NCI-H446 treated with DMSO at 0.1 percent for 48 hours (cell line): ENCODE data around the gene UBALD1.
"Not testable (repeated sequence)": the region's sequence is repeated elsewhere in the genome, so short reads cannot be mapped to it uniquely, and the experiment has no call there.

ENCODE experiments used
- DNase-seq: peaks from one replicate; lab custom pipeline; 2025; lab: John Stamatoyannopoulos, UW

The UBALD1 gene

GRCh38 chr16:4599037-4599436, 15.7 kb downstream of the UBALD1 start:
- DNase-seq = no peak

- no peak for DNase-seq
Measured at GRCh38 chr16:4597174-4597573, 17.5 kb downstream of the UBALD1 start.

DNA sequence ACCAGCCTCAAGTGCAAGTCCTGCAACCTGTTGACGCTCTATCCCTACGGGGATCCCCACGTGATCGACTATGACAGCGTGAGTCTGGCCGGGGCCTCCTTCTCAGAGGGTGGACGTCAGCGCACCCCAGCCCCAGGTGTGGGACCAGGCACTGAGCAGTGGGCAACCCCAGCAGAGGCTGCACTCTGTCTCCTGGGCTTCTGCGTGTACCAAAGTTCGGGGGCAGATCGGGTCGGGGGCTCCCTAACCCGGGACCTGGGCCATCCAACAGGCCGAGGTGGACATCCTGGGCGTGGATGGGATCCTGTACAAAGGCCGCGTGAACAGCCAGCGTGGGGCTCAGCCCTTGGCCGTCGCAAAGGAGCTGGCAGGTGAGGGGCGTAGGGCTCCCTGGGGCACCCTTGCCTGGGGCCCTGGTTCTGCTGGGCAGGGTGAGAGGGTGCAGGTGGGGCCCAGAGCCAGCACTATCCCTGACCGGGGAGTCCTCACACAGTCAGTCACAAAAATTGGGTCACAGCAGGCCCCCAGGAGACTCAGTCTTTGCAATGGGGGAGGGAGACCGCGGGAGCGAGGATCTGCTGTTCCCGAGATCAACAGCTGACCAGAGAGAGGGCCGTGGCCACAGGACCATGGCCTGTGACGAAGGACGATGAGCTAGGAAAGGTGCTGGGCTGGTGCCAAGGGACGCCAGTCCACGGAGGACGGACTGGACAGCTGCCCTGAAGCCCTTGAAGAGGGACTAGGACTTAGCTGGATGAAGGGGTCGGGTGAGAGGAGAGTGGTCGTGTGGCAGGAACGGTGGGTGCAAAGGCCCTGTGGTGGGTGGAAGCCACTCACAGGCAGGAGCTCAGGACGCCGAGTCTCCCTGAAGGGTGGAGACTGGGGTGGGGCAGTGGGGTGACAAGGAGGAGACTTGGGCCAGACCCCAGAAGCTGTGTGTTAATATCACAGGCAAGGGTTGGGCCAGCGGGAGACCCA, 20.0 kb downstream of the UBALD1 start:
- no peak for DNase-seq

- no peak for DNase-seq
Measured at GRCh38 chr16:4593086-4593485, 21.6 kb downstream of the UBALD1 start.

DNA sequence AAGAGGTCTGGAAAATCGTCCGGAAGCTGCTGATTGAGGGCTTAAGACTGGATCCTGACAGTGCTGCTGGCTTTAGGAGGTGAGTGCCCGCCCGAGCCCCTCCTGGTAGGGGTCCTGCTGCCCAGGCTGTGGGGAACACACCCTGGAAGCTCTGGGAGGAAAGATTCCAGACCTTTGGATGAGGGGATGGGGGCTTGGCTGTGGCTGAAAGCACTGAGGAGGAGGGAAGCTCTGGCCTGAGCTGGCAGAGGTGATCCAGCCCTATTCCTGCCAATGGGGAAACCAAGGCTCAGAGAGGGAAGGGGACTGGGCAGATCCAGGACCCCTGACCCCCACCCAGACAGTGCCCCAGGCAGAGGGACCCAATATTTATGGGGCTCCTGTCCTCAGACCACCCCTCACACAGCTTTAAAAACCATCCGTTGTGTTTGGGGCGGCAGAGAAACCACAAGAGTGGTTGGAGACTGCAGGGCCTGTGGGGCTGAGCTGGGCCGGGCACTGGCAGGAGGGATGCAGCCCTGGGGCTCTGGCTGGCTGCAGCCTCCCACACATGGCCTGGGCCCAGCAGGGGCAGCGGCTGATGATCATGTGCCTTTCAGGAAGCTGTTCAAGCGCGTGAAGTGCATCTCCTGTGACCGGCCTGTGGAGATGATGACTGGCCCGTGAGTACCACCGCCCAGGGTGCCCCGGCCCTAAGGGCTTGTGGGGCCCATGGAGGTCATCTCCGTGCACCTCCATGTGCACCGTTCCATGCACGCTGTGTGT, 22.8 kb downstream of the UBALD1 start:
- no peak for DNase-seq

DNA sequence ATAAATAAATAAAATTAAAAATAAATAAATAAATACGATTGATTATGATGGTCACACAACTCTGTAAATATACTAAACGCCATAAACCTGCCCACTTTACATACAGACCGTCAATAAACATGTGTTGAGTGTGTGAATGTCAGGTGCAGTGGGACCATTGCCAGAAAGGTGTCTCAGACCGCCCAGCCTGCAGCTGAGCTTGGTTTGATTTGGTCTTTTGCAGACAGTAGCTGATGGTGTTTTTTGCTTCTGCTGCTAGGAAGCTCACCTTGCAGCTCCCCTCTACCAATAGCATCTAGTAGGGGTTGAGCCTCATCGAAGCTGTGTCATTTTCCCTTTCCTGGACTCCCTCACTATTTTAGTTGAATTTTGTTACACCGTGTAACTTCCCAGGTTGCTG, 23.5 kb downstream of the UBALD1 start:
- DNase-seq = no peak

GRCh38 chr16:4588961-4589360, 25.7 kb downstream of the UBALD1 start:
- DNase-seq = no peak

- DNase-seq = no peak
Measured at GRCh38 chr16:4588386-4588785, 26.3 kb downstream of the UBALD1 start.

DNA sequence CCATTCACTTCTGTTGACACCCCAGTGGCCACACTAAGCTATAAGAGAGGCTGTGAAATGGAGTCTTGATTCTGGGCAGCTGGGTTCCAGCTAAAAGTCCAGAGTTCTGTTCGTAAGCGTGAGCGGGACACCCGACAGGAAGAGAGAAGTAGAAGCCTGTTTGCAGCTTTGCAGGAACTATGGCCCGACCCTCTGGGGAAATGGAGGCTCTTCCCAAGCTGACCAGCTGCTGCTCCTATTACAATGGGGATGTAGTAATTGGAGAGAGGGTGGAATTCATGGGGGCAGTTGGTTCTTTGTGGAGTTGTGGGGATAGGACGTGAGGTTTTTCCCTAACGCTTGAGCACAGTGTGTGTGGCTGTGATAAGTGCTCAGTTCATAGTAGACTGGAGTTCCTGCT, 28.4 kb downstream of the UBALD1 start:
- DNase-seq = no peak

DNA sequence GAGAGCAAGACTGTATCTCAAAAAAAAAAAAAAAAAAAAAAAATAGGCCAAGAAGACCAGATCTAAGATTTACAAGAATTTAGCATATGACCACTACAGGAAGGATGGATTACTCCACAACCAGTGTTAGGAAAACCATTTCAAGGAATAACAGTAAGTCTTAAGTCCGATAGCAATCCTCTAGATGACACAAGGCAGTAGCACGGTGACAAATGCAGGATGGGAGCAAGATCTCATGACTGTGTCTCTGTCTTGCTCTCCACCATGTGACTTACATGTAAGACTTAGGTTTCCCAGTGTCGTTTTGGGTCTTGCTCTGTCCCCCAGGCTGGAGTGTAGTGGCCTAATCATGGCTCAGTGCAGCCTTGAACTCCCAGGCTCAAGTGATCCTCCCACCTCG, 30.8 kb downstream of the UBALD1 start:
- no peak for DNase-seq

DNA sequence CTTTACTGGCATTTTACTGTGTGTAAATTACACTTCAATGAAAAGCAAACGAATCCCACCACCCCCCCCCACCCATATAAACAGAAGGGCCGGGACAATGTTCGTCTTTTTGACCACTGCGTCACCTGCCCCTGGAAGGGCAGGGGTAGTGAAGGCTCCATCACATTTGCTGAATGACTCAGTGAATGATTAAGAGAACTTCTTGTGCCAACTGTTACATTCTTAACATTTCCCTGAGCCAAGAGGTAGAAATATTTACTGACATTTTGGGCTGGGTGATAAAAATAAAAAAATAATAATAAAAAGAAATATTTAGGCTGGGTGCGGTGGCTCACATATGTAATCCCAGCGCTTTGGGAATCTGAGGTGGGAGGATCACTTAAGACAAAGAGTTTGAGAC, 34.4 kb downstream of the UBALD1 start:
- no peak for DNase-seq

DNA sequence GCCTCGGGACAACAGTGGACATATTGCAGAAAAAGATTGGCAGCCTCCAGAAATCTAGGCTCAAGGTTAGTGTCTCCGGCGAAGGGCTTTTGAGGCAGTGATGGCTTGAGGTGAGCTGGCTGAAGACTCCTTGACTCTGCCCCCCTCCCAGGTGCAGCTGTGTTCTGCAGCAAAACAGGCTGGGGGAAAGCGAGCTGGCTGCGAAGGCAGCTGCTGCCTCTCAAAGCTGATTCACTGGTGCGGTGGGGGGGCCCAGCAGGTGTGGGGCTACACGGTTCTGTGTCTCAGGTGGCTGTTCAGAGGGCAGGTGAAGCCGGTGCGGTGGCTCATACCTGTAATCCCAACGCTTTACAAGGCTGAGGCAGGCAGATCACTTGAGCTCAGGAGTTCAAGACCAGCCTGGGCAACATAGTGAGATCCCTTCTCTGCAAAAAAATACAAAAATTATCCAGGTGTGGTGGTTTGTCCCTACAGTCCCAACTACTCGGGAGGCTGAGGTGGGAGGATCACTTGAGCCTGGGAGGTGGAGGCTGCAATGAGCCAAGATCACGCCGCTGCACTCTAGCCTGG, 35.6 kb downstream of the UBALD1 start:
- DNase-seq = no peak

DNA sequence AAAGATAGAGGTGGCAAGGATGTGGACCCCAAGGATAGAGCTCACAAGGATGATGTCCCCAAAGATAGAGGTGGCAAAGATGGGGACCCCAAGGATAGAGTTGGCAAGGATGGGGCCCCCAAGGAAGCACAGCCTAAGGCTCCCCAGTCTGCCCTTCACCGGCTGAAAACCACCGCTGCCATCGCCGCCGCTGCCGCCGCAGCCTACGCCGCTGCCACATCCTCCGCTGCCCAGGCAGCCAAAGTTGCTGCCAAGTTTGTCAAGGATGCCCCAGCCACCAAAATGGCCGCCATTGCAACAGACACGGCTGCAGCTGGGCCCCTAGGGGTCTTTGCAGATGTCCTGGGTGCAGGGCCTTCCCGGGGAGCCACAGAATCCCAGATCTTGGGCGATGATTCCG, 38.7 kb downstream of the UBALD1 start:
- DNase-seq = no peak

- no peak for DNase-seq
Measured at GRCh38 chr16:4574919-4575705, 39.6 kb downstream of the UBALD1 start.

- not testable (repeated sequence) for DNase-seq
Measured at GRCh38 chr16:4573926-4574325, 40.8 kb downstream of the UBALD1 start.

GRCh38 chr16:4572715-4573114, 42.0 kb downstream of the UBALD1 start:
- DNase-seq = no peak

DNA sequence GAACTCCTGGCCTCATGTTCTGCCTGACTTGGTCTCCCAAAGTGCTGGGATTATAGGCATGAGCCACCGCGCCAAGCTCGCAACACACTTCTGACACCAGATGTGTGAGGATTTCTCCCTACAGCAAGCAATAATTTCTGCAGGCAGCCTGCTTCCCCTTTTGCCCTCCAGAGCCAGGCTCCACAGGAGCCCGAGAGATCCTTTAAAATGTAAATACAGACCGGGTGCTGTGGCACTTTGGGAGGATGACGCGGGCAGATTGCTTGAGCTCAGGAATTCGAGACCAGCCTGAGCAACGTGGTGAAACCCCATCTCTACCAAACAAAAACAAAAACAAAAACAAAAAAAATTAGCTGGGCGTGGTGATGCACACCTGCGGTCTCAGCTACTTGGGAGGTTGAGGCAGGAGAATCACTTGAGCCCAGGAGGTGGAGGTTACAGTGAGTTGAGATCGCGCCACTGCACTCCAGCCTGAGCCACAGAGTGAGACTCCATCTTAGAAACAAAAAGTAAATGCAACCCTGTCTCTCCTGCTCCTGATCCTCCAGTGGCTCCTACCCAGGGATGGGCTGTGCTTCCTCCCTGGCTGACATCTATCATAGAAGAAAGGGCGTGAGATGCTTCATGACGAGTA, 43.9 kb downstream of the UBALD1 start:
- DNase-seq = no peak

DNA sequence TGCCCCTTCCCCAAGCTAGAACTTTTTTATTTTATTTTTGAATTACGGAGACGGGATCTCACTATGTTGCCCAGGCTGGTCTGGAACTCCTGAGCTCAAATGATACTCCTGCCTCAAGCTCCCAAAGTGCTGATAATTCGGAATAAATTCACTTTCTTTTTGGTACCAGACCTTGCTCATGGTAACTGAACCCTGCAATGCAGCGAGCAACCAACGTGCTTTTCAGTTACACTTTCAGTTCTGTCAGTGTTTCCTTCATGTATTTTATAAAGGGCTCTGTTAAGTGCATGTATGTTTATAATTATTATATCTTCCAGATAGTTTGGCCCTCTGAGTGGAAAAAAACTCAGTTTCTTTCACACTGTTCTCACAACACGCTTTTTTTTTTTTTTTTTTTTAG, 44.6 kb downstream of the UBALD1 start:
- no peak for DNase-seq

DNA sequence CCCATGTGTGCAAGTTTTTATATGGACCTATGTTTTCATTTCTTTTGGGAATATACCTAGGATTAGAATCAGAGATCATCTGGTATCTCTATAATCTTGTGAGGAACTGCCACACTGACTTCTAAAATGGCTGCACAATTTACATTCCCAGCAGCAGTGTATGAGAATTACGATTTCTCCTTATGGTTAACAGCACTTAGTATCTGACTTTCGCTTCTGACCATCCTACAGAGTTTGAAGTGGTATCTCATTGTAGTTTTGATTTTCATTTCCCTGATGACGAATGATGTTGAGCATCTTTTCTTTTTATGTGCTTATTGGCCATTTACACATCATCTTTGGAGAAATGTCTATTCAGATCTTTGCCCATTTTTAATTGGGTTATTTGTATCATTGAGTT, 48.5 kb downstream of the UBALD1 start:
- DNase-seq = no peak

GRCh38 chr16:4564661-4565267, 49.9 kb downstream of the UBALD1 start:
- no peak for DNase-seq

DNA sequence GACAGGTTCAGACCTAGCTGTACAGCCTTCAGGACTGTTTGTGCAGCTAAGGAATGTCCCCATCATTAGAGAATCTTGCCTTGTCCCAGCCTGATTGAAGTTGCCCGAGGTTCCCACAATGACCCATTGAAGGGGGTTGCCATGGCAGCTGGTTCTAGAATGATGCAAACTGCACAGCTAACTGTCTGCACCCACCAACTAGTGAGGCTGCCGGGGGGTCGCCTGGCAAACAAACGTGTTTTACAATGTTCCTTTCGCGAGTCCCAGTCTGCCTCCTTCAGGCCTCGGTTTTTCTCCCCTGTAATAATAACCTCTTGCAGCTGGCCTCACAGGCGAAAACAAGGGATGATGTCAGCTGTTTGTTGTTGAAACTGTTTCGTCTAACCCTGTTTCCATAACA, 53.1 kb downstream of the UBALD1 start:
- no peak for DNase-seq
